GM21528 (cell line): ENCODE results near the gene GPR39.

Experiments used
- ATAC-seq: cut with Tn5 transposase; IDR thresholded peaks from one replicate; pipeline ENCODE4 v1.9.1; 2021; ENCODE audit warnings: mild to moderate bottlenecking, moderate library complexity; ENCODE audit not compliant: unreplicated experiment, low FRiP score

GPR39 gene

DNA sequence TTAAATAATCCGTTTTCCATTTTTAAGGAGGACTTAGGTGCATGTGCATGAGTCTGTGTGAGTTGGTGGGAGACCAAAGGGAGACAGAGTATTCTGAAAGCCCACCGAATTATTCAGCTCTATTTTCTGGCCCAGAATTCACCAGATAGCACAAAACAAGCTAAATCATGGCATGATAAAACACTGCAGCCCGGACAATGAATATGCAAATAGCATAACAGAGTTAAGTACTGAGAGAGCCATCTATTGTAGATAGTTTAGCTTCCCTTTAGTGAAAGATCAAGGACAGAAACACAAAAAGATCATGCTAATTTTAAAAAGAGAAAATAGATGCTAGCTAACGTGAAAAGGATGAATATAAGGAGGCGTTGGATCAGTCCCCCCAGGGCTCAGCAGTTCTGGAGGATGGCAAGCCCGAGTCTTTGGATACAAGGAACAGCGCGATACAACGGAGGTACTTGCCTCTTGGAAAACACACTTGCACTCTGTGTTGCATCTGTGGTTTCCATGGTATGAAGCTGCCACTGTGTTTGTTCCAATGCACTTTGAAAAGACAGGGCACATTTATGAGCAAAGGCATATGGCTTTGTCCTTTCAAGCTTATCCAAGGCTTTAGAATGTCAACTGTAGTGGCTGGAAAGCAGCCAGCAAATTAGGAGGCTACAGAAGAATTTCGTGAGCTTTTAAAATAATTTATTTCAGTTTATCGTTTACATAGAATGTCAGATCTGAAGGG is 133.5 kb downstream of the GPR39 start:
- ATAC-seq: no peak

- no peak for ATAC-seq
These were observed 134.3 kb downstream of the GPR39 start for GRCh38 chr2:132550946-132551345.

- ATAC-seq: no peak
These were observed 141.1 kb downstream of the GPR39 start for GRCh38 chr2:132557694-132558093.

- no peak for ATAC-seq
These were observed 142.7 kb downstream of the GPR39 start for GRCh38 chr2:132559326-132559725.

DNA sequence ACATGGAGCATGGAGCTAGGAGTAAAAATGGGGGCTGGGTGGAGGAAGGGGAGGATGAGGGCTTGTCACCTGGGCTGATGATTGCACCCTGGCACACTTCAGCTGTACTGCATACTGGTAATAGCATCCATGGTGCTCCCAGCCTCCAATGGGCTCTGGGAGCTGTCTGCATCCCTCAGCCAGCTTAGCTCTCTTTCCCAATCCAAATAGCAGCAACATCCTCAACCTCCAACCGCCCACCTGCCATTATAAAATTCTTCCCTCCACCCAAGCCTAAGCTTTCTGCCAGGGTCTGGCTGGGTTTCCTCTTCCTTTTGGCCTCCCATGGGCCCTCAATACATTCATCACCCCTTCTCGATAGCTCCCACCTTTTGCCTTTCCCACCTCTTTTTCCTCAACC is 143.3 kb downstream of the GPR39 start:
- ATAC-seq: no peak

- ATAC-seq: no peak
These were observed 144.0 kb downstream of the GPR39 start for GRCh38 chr2:132560562-132560961.

GRCh38 chr2:132562245-132562644 is 145.6 kb downstream of the GPR39 start:
- no peak for ATAC-seq

DNA sequence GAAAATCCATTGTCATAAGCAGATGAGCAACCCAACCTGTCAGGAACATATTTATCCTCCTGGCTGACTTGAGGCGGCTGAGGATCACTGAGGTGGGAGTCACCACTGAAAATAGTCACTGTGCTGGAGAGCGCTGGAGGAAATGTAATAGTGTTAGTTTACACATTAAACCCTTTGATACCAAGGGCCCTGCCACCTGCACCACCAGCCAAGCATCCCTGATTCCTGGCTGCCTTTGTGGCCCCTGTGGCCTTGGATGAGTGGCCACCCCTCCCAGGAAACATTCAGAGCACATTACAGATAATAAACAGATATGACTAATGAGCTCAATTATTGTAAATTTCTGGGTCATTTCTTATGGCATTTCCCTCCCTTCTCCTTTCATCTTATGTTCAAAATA is 147.5 kb downstream of the GPR39 start:
- no peak for ATAC-seq

- no peak for ATAC-seq
These were observed 149.8 kb downstream of the GPR39 start for GRCh38 chr2:132566379-132566778.

DNA sequence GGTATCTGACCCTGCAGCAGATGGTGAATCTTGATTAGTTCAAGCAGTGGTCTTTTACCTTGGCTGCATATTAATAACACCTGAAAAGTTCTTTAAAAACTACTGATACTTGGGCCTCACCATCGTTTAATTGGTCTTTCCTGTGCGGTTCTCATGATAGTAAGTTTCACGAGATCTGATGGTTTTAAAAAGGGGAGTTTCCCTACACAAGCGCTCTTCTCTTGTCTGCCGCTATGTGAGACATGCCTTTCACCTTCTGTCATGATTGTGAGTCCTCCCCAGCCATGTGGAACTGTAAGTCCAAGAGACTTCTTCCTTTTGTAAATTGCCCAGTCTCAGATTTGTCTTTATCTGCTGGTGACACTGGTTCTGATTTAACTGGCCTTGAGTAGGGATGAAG is 151.1 kb downstream of the GPR39 start:
- no peak for ATAC-seq

DNA sequence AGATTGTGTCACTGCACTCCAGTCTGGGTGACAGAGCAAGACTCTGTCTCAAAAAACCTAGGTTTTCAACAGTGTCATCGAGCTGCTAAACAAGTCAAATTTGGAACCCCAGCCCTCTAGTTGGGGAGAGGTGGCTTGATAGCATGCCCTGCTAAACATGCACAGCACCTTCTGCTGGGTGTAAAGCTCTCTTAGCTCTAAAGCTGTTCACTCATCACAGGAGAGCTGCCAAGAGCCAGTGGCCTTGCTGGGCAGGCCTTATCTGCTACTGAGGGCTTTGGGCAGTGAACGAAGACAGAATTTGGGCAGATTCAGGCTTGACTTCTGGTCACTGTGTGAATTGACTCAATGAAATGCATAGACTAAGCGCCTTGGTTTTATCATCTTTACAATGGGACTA is 152.1 kb downstream of the GPR39 start:
- no peak for ATAC-seq

- ATAC-seq: no peak
These were observed 156.9 kb downstream of the GPR39 start for GRCh38 chr2:132573444-132574007.

DNA sequence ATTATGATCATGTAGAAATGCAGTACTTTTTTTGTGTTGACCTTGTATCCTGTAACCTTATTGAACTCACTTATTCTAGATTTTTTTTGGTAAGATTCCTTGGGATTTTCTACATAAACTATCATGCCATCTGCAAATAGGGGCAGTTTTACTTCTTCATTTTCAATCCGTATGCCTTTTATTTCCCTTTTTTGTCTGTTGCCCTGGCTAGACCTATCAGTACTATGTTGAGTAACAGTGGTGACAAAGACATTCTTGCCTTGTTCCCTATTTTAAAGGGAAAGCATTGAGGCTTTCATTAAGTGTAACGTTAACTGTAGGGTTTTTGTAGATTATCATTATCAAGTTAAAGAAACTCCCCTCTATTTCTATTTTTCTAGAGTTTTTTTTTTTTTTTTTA is 161.1 kb downstream of the GPR39 start:
- no peak for ATAC-seq

DNA sequence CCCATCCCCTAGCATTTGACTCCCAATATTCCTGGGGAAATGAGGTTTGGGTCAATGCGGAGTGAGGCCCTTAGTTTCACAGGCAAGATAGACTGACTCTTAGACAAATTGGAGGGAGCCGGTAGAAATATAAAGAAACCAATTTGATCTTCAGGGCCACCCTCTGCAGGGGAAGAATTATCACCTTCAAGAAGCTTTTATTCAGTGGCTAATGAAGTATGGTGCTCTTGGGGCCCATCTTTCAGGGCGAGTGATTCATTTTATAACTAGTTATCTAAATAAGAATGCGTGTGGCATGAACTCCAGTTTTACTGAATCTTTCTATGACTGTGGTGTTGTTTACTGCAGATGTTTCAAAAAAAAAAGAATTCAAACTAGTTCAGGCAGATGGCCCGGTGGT is 165.0 kb downstream of the GPR39 start:
- ATAC-seq: no peak

DNA sequence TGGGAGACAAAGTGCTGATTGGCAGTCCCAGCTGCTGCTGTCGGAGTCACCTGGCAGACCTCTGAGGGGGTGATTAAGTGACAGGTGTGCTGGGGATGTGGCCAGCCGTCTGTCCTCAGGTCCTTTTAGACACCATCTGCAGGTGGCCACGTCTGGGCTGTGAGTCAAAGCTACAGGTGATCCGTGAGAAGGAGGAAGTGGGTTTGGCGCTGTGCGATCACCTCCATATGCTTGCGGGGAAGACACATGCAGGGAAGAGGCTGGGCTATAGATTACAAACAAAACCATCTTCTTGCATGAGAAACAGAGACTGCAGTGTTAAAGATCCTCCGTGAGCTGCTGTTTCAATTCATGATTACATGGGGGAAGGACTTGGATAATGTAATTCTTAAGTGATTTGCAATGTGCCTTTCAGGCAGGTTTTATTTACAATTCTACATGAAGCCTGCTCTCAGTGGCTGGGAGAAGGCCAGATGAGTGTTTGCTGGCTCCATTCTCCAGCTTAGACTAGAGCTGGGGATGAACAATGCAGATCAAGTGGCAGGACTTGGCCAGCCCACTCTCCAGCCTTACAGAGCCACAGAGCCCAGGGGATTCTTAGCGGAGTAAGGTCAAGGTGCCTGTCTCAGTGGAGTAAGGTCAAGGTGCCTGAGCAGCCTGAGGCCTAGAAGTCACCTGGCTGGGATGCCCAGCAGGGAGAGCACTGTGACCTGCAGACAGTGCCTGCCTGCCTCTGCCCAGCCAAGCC is 165.6 kb downstream of the GPR39 start:
- no peak for ATAC-seq

- no peak for ATAC-seq
These were observed 167.2 kb downstream of the GPR39 start for GRCh38 chr2:132583666-132584360.

DNA sequence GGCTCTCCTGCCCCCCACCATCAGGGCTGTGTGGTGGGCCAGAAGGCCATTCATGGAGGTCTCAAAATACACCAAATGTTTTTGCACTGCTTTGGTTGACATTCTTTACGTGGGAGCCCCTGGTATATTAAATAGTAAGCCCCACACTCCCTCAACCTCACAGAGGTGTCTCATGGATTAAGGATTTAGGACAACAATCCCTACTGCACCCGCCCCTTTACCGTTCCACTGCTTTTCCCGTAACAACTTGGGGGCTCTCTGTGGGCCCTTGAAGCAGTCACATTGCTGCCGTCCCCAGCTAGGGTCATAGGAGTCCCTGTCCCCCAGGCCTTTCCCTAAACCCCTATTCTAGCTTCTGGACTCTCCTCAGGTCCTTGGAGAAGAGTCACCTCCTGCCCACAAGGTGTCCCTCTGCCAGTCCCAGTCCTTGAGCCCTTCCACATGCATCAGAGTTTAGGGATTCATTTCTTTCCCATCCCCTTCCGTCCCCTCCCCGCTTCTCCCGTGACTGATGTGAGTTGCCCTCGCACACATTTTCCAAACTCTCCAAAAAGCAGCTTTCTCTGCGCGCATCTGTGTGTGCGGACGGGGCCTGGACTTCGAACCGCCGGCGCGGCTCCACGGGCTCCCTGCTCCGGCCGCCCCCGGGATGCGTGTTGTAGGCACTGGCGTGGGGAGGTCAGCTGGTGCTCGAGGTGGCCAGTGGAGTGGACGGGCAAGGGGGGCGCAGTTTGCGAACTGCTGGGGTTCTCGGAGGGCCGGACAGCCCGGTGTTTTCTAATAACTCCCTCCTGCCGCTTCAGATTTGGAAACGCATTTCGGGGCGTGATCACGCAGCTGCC is 168.6 kb downstream of the GPR39 start:
- no peak for ATAC-seq

GRCh38 chr2:132586101-132586511 is 169.5 kb downstream of the GPR39 start:
- ATAC-seq: no peak

DNA sequence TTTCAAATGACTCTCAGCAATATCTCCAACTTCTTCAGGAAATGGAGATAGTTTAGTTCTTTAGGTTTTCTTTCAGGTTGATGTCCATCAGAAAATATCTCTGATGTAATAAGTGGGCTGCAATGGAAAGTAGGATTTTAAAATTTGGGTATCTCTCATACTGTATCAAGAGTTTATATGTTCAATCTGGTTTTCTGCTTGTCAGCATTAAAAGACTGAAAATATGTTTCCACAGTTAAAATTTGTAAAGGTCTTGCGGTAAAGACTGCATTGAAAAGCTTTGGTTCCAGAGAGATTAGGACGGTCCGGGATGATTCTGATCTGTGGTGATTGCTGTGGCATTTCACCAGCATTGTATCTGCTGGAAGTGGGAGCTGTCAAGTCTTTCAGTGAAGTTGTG is 170.2 kb downstream of the GPR39 start:
- no peak for ATAC-seq

DNA sequence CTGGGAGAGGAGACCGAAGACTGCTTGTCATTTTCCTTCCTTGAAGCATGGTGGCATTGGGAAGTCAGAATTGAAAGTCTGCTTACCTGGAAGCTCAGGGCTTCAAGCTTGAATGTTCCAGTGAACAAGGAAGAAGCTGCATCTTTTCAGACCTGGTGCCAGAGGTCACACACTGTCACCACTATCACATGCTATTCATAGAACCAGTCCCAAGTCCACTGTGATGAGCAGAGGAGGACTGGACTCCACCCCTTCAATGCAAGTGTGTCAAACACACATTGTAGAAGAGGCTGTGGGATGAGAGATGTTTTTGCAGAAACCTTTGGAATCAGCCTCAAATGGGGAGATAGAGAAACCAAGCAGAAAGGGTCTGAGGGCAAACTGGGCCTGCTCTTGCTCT is 172.0 kb downstream of the GPR39 start:
- no peak for ATAC-seq
